HL-60 (cell line): ENCODE results near the gene HMCN2.

Experiments
- DNase-seq, 2 experiments: peaks; one replicate each; pipeline ENCODE4 v3.0.0-alpha.2; 2010 to 2020; ENCODE audit warnings: low read depth in 1 of 2, low spot score in 1 of 2
- H3K27ac ChIP-seq: fragments of 250-450 bp; sonication (Bioruptor Pico); replicated peaks from 2 replicates; pipeline ENCODE4 v1.5.1; 2020; ENCODE audit warnings: mild to moderate bottlenecking, moderate library complexity
- H3K27me3 ChIP-seq: fragments of 250-450 bp; sonication (Bioruptor Pico); 2 replicates; pipeline ENCODE4 v1.5.1; 2021; ENCODE audit warnings: mild to moderate bottlenecking, moderate library complexity; ENCODE audit not compliant: insufficient read depth, poor library complexity, severe bottlenecking
- H3K4me3 ChIP-seq: replicated peaks from 2 replicates; pipeline ENCODE4 v1.5.1; 2011; ENCODE audit warnings: mild to moderate bottlenecking, control low read depth, low read length; ENCODE audit not compliant: insufficient read depth
- GABPA ChIP-seq: IDR thresholded peaks from 2 replicates; pipeline ENCODE4 v1.6.1; 2012; ENCODE audit warnings: low read depth
- POLR2AphosphoS5 ChIP-seq: IDR thresholded peaks from 2 replicates; pipeline ENCODE4 v1.6.1; 2012; ENCODE audit warnings: low read depth
- SPI1 ChIP-seq: IDR thresholded peaks from 2 replicates; pipeline ENCODE4 v1.6.1; 2012; ENCODE audit warnings: low read depth, mild to moderate bottlenecking, borderline replicate concordance
- TF ChIP-seq, protein P1 (sequence below): IDR thresholded peaks from 2 replicates; pipeline ENCODE4 v1.6.1; 2012; ENCODE audit warnings: low read depth; ENCODE audit not compliant: insufficient replicate concordance
- TF ChIP-seq, protein P2 (sequence below): IDR thresholded peaks from one replicate; pipeline ENCODE4 v1.5.1; 2011; ENCODE audit warnings: low read length, control low read depth, inconsistent platforms; ENCODE audit not compliant: insufficient read depth

The HMCN2 gene

DNA sequence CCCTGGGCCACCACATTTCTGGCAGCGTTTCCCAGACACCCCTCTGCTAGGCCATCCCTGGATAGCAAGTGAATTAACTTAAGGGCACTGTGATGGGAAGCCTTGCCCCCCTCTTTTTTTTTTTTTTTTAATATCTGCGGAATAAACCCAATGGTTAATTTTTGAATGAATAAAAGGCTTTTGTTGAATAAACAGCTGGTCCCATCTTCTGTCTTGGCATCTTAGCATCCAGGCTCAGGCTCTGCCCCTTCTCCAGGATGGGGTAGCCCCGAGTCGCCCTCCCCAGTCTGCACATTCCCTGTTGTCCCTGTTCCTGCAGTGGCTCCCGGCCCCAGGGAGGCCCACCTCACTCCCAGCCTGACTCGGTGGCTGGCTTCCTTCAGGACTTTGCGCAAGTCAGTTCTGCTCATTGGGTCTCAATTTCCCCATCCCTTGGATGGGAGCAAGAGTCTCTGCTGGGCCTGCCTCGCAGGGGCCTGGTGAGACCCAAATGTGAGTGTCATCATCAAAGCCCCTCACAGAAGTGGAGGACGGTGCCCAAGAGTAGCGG is 29.0 kb upstream of the HMCN2 start:
- Histone ChIP-seq H3K4me3 (no peak overlapping the region), H3K27me3 (no peaks in the 10 kb centered on the region), H3K27ac (no peak overlapping the region)
- TF ChIP-seq, protein P1, sequence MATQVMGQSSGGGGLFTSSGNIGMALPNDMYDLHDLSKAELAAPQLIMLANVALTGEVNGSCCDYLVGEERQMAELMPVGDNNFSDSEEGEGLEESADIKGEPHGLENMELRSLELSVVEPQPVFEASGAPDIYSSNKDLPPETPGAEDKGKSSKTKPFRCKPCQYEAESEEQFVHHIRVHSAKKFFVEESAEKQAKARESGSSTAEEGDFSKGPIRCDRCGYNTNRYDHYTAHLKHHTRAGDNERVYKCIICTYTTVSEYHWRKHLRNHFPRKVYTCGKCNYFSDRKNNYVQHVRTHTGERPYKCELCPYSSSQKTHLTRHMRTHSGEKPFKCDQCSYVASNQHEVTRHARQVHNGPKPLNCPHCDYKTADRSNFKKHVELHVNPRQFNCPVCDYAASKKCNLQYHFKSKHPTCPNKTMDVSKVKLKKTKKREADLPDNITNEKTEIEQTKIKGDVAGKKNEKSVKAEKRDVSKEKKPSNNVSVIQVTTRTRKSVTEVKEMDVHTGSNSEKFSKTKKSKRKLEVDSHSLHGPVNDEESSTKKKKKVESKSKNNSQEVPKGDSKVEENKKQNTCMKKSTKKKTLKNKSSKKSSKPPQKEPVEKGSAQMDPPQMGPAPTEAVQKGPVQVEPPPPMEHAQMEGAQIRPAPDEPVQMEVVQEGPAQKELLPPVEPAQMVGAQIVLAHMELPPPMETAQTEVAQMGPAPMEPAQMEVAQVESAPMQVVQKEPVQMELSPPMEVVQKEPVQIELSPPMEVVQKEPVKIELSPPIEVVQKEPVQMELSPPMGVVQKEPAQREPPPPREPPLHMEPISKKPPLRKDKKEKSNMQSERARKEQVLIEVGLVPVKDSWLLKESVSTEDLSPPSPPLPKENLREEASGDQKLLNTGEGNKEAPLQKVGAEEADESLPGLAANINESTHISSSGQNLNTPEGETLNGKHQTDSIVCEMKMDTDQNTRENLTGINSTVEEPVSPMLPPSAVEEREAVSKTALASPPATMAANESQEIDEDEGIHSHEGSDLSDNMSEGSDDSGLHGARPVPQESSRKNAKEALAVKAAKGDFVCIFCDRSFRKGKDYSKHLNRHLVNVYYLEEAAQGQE, result no peak
- TF ChIP-seq SPI1 (no peak), POLR2AphosphoS5 (no peak), GABPA (no peak)
- TF ChIP-seq, protein P2, sequence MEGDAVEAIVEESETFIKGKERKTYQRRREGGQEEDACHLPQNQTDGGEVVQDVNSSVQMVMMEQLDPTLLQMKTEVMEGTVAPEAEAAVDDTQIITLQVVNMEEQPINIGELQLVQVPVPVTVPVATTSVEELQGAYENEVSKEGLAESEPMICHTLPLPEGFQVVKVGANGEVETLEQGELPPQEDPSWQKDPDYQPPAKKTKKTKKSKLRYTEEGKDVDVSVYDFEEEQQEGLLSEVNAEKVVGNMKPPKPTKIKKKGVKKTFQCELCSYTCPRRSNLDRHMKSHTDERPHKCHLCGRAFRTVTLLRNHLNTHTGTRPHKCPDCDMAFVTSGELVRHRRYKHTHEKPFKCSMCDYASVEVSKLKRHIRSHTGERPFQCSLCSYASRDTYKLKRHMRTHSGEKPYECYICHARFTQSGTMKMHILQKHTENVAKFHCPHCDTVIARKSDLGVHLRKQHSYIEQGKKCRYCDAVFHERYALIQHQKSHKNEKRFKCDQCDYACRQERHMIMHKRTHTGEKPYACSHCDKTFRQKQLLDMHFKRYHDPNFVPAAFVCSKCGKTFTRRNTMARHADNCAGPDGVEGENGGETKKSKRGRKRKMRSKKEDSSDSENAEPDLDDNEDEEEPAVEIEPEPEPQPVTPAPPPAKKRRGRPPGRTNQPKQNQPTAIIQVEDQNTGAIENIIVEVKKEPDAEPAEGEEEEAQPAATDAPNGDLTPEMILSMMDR, result no peak
- DNase-seq, result no peak

DNA sequence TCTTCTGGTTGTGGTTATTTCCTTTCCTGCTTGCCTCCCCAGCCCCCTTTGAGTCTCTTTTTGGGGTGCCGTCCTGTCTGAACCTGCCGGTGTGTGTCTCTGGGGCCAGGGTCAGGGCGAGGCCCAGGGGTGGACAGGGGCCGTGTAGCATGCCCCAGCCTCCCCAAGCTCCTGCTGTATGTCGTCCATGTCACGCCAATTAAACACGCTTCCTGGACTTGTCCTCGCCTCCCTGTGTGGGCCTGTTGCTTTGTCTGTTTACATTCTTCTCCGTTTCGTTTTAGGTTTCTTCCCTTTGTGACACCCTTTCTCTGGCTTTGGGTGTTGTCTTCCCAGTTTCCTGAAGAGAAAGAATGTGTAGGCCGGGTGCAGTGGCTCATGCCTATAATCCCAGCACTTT is 28.5 kb upstream of the HMCN2 start:
- DNase-seq, result no peak
- no peak for TF ChIP-seq POLR2AphosphoS5
- TF ChIP-seq GABPA, result no peak
- TF ChIP-seq, protein P1, result no peak
- TF ChIP-seq, protein P2, result no peak
- no peak for TF ChIP-seq SPI1
- Histone ChIP-seq H3K4me3 (no peak overlapping the region), H3K27me3 (no peaks in the 10 kb centered on the region), H3K27ac (no peak overlapping the region)

DNA sequence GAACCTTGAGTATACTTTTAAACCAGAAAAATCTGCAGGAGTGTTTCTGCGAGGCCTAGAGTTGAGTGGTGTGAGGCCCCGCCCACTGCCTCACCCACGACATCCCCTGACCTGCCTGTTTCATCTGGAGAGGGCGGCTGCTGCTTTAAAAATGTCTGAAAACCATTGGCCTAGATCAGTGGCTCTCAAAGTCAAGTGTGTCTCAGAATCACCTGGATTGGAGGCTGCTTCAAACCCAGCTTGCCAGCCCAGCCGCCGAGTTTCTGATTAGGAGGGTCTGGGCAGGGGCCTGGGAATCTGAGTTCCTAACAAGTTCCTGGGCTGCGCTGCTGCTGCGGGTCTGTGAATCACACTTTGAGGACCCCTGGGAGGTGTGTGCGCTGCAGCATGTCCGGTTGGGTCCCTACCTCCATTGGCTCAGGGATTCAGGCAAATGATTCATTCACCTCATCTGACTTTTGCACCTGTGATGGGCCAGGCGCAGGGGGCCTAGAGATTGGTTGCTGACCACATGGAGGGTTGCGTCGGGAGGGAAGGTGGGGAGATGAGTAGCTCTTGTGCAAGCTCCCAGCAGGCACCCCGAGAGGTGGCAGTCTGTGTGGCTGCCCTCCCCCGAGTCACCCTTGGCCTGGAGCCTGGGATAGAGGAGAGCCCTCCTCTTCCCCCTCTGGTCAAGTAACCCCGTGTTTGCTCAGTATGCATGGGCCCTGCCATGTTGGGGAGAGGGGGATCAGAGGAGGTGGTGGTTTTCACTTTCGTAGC is 27.6 kb upstream of the HMCN2 start:
- DNase-seq, result peak in 1 of 2 experiments; percentile 32

More for the DNA sequence above, 27.6 kb upstream of the HMCN2 start:
- H3K27me3 ChIP-seq, result no peaks in the 10 kb centered on the region
- H3K4me3 ChIP-seq, result no peak overlapping the region
- no peak for TF ChIP-seq GABPA
- TF ChIP-seq, protein P2, result no peak
- peak overlapping the region; percentile 60 for H3K27ac ChIP-seq
